GM12801 (cell line): ENCODE measurements around the gene TRIM24.

Source experiments
- TF ChIP-seq, protein P1 (sequence below): IDR thresholded peaks from one replicate; pipeline ENCODE4 v1.5.1; 2011; ENCODE audit warnings: control low read depth; ENCODE audit not compliant: insufficient read length; ENCODE audit errors: extremely low read depth

Gene TRIM24

GRCh38 chr7:138434597-138435019, 25.5 kb upstream of the TRIM24 start:
- TF ChIP-seq, protein P1, sequence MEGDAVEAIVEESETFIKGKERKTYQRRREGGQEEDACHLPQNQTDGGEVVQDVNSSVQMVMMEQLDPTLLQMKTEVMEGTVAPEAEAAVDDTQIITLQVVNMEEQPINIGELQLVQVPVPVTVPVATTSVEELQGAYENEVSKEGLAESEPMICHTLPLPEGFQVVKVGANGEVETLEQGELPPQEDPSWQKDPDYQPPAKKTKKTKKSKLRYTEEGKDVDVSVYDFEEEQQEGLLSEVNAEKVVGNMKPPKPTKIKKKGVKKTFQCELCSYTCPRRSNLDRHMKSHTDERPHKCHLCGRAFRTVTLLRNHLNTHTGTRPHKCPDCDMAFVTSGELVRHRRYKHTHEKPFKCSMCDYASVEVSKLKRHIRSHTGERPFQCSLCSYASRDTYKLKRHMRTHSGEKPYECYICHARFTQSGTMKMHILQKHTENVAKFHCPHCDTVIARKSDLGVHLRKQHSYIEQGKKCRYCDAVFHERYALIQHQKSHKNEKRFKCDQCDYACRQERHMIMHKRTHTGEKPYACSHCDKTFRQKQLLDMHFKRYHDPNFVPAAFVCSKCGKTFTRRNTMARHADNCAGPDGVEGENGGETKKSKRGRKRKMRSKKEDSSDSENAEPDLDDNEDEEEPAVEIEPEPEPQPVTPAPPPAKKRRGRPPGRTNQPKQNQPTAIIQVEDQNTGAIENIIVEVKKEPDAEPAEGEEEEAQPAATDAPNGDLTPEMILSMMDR, result no peak

DNA sequence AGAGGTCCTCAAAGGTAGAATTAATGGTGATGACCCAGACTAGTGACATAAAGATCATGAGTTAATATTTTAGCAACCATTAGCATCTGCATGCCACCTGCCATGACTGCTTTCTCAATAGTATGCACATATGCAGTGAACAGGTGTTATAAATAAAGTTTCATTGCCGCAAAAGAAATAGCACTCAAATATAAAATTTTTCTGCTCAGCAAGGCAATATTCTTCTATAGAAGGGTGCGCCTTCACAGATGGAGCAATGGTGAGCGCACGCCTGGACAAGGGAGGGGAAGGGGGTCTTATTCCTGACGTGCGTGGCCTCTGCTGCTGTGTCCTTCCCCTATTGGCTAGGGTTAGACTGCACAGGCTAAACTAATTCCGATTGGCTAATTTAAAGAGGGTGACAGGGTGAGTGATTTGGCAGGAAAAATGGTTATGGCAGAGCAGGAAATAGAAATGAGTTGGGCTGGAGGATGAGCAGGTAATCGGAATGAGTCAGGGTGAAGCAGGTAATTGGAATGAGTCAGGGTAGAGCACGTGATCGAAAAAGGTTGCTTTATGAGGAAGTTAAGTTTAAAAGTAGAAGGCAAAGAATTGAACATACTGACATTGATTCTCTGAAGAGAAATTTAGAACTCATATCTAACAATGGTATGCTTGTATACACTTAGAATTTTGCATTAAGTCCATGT, 24.7 kb upstream of the TRIM24 start:
- TF ChIP-seq, protein P1, result no peak

GRCh38 chr7:138436388-138436787, 23.7 kb upstream of the TRIM24 start:
- TF ChIP-seq, protein P1, result no peak

- TF ChIP-seq, protein P1, result no peak
These were observed 19.6 kb upstream of the TRIM24 start for GRCh38 chr7:138440460-138440859.

- TF ChIP-seq, protein P1, result no peak
These were observed 17.2 kb upstream of the TRIM24 start for GRCh38 chr7:138442822-138443221.

DNA sequence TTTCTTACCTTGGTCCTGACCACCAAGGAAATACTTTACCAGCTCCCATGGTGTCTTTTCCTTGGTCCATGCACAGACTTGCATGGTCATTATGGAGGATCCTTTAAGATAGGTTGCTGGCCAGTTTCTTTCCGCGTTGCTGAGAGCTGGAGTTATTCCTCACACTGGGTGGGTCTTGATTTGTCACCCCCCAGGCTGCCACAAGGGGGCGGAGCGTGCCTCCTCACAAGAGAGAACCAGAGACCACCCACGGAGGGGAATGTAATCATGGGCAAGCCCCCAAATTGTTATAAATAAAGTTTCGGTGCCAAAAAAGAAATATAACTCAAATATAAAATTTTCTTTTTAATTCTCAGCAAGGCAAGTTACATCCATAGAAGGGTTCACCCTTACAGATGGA, 10.5 kb upstream of the TRIM24 start:
- TF ChIP-seq, protein P1, result no peak

GRCh38 chr7:138455609-138456008, 4.5 kb upstream of the TRIM24 start:
- TF ChIP-seq, protein P1, result no peak
